Panc1 (cell line): ENCODE data around the gene MRPL3. TPM values are rescaled to one million over a fixed set of nuclear protein-coding genes. Genes with fewer than 3 reads are reported as not detected.

ENCODE experiments used
- ATAC-seq: fragments of 200-7000 bp; cut with Tn5 transposase; 2 replicates; pipeline ENCODE4 v1.9.1; 2020; ENCODE audit warnings: mild to moderate bottlenecking, moderate library complexity
- BruUV-seq: library from RNA; stranded (reverse); fragments of 400-500 nt; replicated peaks from 2 replicates; lab custom pipeline; 2021; lab: Mats Ljungman, UMichigan
- CTCF ChIA-PET: fragments of 300-600 bp; sonication (Branson Sonifier 250); formaldehyde crosslinking; loops from one replicate; lab custom pipeline; 2022; ENCODE audit warnings: antibody characterized with exemption; lab: Charles Lee
- POLR2A ChIA-PET: fragments of 300-600 bp; sonication (Branson Sonifier 250); formaldehyde crosslinking; loops from one replicate; lab custom pipeline; 2022; ENCODE audit warnings: antibody characterized with exemption; lab: Charles Lee
- DNase-seq: peaks from one replicate; pipeline ENCODE4 v3.0.0-alpha.2; 2010; ENCODE audit warnings: low read depth, low spot score
- H3K27ac ChIP-seq: 2 replicates; pipeline ENCODE4 v1.5.1; 2011; ENCODE audit warnings: mild to moderate bottlenecking, low read length, inconsistent platforms
- H3K27me3 ChIP-seq: fragments of 200-500 bp; sonication (Bioruptor generic); 2 replicates; pipeline ENCODE4 v1.6.0; 2014; ENCODE audit warnings: low read length, inconsistent platforms; ENCODE audit not compliant: control insufficient read depth, insufficient read depth
- H3K36me3 ChIP-seq: fragments of 200-500 bp; sonication (Bioruptor generic); 2 replicates; pipeline ENCODE4 v1.5.1; 2014; ENCODE audit warnings: inconsistent platforms, mild to moderate bottlenecking, low read length, moderate library complexity; ENCODE audit not compliant: control insufficient read depth, insufficient read depth
- H3K4me1 ChIP-seq: 2 replicates; pipeline ENCODE4 v1.5.1; 2011; ENCODE audit warnings: inconsistent platforms, mild to moderate bottlenecking, low read length, moderate library complexity; ENCODE audit not compliant: control insufficient read depth, insufficient read depth
- H3K4me3 ChIP-seq, 2 experiments: 2 replicates each; pipeline ENCODE4 v1.5.1; 2011 to 2012; ENCODE audit warnings: low read depth in 2 of 2, low read length in 2 of 2, mild to moderate bottlenecking in 2 of 2, inconsistent platforms in 1 of 2, moderate library complexity in 1 of 2
- H3K9me3 ChIP-seq: fragments of 200-500 bp; sonication (Bioruptor generic); 2 replicates; pipeline ENCODE4 v1.5.1; 2014; ENCODE audit warnings: low read depth, mild to moderate bottlenecking, inconsistent platforms, low read length, moderate library complexity; ENCODE audit not compliant: control insufficient read depth, insufficient read depth
- POLR2AphosphoS5 ChIP-seq: IDR thresholded peaks from 2 replicates; pipeline ENCODE4 v1.6.1; 2012; ENCODE audit warnings: mild to moderate bottlenecking, low read depth, low read length, moderate library complexity
- SIN3A ChIP-seq: IDR thresholded peaks from 2 replicates; pipeline ENCODE4 v1.6.1; 2012; ENCODE audit warnings: low read depth, mild to moderate bottlenecking, low read length, moderate library complexity, borderline replicate concordance; ENCODE audit not compliant: insufficient read depth
- TCF7L2 ChIP-seq: IDR thresholded peaks from 2 replicates; pipeline ENCODE4 v1.6.1; 2011; ENCODE audit warnings: mild to moderate bottlenecking, low read depth, low read length, inconsistent platforms
- in situ Hi-C: cut with HindIII; loops from 2 replicates; pipeline ENCODE4 v1.10.0; 2016; ENCODE audit warnings: low sequenced_read_pairs, low pct_unique_long_range_greater_than_20kb
- intact Hi-C: fragments of 100-400 bp; cut with micrococcal nuclease; formaldehyde crosslinking; loops from one replicate; pipeline ENCODE4 v1.10.0; 2022; ENCODE audit not compliant: unreplicated experiment
- total RNA-seq: library from RNA; stranded (reverse); gene quantifications from one replicate; pipeline ENCODE4 v1.2.1, GENCODE V29; 2021; ENCODE audit not compliant: unreplicated experiment
- TF ChIP-seq, protein P1 (sequence below): fragments of 450-650 bp; IDR thresholded peaks from 2 replicates; pipeline ENCODE4 v1.5.1; 2017; ENCODE audit warnings: mild to moderate bottlenecking
- TF ChIP-seq, protein P2 (sequence below), 2 experiments: IDR thresholded peaks; 2 replicates each; pipeline ENCODE4 v1.6.1; 2011 to 2012; ENCODE audit warnings: low read depth in 2 of 2, control low read depth in 1 of 2, low read length in 1 of 2, mild to moderate bottlenecking in 1 of 2, moderate library complexity in 1 of 2; ENCODE audit not compliant: insufficient read depth in 1 of 2

The MRPL3 gene
- total RNA-seq, 1 experiment from 2014 or later, result 129 TPM

DNA sequence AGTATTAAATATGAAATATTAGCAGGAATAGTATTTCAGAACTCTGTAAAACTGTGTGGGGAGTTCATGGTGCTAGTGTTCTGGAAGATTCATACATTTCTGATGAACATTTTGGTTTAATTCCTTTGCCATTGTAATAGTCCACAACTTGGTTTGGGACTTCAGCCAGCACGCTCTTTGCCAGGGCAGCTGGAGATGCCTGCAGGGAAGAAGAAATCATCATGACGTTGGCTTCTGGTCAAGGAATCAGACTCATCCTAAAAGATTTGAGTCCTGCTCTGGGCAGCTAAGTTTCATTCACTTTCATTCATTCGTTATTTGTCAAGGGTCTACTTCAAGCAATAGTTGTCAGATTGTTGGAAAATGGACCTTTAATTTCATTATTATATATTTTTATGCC is 32.4 kb upstream of the MRPL3 start:
- intact Hi-C loops, result no loop called here
- no TSS peak for BruUV-seq
- Histone ChIP-seq H3K4me3 (no peak overlapping the region), H3K36me3 (no peaks in the 10 kb centered on the region; the same call in 1 of the 2 replicates), H3K4me1 (no peaks in the 10 kb centered on the region), H3K27ac (no peak overlapping the region), H3K9me3 (no peaks in the 10 kb centered on the region), H3K27me3 (peaks cover 12% of the 10 kb centered on the region)
- no peak for DNase-seq
- ATAC-seq, result no peak
- POLR2A ChIA-PET, result no interaction called here
- TF ChIP-seq, protein P1, sequence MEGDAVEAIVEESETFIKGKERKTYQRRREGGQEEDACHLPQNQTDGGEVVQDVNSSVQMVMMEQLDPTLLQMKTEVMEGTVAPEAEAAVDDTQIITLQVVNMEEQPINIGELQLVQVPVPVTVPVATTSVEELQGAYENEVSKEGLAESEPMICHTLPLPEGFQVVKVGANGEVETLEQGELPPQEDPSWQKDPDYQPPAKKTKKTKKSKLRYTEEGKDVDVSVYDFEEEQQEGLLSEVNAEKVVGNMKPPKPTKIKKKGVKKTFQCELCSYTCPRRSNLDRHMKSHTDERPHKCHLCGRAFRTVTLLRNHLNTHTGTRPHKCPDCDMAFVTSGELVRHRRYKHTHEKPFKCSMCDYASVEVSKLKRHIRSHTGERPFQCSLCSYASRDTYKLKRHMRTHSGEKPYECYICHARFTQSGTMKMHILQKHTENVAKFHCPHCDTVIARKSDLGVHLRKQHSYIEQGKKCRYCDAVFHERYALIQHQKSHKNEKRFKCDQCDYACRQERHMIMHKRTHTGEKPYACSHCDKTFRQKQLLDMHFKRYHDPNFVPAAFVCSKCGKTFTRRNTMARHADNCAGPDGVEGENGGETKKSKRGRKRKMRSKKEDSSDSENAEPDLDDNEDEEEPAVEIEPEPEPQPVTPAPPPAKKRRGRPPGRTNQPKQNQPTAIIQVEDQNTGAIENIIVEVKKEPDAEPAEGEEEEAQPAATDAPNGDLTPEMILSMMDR, result no peak
- TF ChIP-seq SIN3A (no peak), TCF7L2 (no peak), POLR2AphosphoS5 (no peak)
- TF ChIP-seq, protein P2, sequence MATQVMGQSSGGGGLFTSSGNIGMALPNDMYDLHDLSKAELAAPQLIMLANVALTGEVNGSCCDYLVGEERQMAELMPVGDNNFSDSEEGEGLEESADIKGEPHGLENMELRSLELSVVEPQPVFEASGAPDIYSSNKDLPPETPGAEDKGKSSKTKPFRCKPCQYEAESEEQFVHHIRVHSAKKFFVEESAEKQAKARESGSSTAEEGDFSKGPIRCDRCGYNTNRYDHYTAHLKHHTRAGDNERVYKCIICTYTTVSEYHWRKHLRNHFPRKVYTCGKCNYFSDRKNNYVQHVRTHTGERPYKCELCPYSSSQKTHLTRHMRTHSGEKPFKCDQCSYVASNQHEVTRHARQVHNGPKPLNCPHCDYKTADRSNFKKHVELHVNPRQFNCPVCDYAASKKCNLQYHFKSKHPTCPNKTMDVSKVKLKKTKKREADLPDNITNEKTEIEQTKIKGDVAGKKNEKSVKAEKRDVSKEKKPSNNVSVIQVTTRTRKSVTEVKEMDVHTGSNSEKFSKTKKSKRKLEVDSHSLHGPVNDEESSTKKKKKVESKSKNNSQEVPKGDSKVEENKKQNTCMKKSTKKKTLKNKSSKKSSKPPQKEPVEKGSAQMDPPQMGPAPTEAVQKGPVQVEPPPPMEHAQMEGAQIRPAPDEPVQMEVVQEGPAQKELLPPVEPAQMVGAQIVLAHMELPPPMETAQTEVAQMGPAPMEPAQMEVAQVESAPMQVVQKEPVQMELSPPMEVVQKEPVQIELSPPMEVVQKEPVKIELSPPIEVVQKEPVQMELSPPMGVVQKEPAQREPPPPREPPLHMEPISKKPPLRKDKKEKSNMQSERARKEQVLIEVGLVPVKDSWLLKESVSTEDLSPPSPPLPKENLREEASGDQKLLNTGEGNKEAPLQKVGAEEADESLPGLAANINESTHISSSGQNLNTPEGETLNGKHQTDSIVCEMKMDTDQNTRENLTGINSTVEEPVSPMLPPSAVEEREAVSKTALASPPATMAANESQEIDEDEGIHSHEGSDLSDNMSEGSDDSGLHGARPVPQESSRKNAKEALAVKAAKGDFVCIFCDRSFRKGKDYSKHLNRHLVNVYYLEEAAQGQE (IDR thresholded peaks at IDR 0.05; ENCODE audit: insufficient read depth in 1 of 2, low read depth in 2 of 2, low read length in 1 of 2), result no peak
- in situ Hi-C loops, result no loop called here
- CTCF ChIA-PET, result no interaction called here

DNA sequence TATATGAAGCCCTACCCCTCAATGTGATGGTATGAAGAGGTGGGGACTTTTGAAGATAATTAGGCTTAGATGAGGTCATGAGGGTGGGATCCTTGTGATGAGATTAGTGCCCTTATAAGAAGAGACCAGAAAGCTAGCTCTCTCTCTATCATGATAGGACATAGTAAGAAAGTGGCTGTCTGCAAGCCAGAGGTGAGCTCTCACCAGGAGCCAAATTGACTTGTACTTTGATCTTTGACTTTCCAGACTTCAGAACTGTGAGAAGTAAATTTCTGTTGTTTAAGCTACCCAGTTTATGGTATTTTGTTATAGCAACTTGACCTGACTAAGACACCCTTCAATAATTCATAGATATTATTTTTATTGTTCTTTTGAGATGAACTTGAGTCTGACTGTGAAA is 29.9 kb upstream of the MRPL3 start:
- in situ Hi-C loops, result no loop called here
- no peaks in the 10 kb centered on the region for H3K4me1 ChIP-seq
- DNase-seq (no peak), ATAC-seq (no peak)
- no TSS peak for BruUV-seq
- no peak overlapping the region for H3K27ac ChIP-seq
- CTCF ChIA-PET, result no interaction called here
- intact Hi-C loops, result no loop called here
- TF ChIP-seq, protein P2 (IDR thresholded peaks at IDR 0.05; ENCODE audit: insufficient read depth in 1 of 2, low read depth in 2 of 2, low read length in 1 of 2), result no peak
- TF ChIP-seq POLR2AphosphoS5 (no peak), TCF7L2 (no peak), SIN3A (no peak)
- TF ChIP-seq, protein P1, result no peak
- no peaks in the 10 kb centered on the region; the same call in 1 of the 2 replicates for H3K36me3 ChIP-seq
- no peaks in the 10 kb centered on the region for H3K9me3 ChIP-seq
- POLR2A ChIA-PET, result no interaction called here
- peaks cover 13% of the 10 kb centered on the region for H3K27me3 ChIP-seq
- no peak overlapping the region for H3K4me3 ChIP-seq
